GM18858 (cell line): Measurements from ENCODE around the gene SLC66A2.
"Not testable (repeated sequence)": the region's sequence is repeated elsewhere in the genome, so short reads cannot be mapped to it uniquely, and the experiment has no call there.

Source experiments
- ATAC-seq: cut with Tn5 transposase; IDR thresholded peaks from one replicate; pipeline ENCODE4 v1.9.1; 2021; ENCODE audit not compliant: unreplicated experiment

SLC66A2 gene

GRCh38 chr18:79971211-79971952, 19.9 kb upstream of the SLC66A2 start:
- ATAC-seq: no peak

- ATAC-seq: no peak
These were observed 19.1 kb upstream of the SLC66A2 start for GRCh38 chr18:79970419-79971133.

GRCh38 chr18:79965119-79965902, 13.9 kb upstream of the SLC66A2 start:
- no peak for ATAC-seq

- peak; percentile 67 for ATAC-seq
These were observed 13.1 kb upstream of the SLC66A2 start, which contains the start of gene HSBP1L1 for GRCh38 chr18:79964330-79965118. TSS of gene HSBP1L1 (plus strand) at chr18:79964643. CDS start at chr18:79964736, 93 bp downstream.

- ATAC-seq: no peak
These were observed 12.3 kb upstream of the SLC66A2 start for GRCh38 chr18:79963658-79964329.

GRCh38 chr18:79962835-79963657, 11.6 kb upstream of the SLC66A2 start:
- peak; percentile 65 for ATAC-seq

GRCh38 chr18:79962311-79962710, 10.9 kb upstream of the SLC66A2 start:
- no peak for ATAC-seq

GRCh38 chr18:79961527-79962291, 10.3 kb upstream of the SLC66A2 start:
- no peak for ATAC-seq

- ATAC-seq: no peak
These were observed 9.6 kb upstream of the SLC66A2 start for GRCh38 chr18:79960921-79961526.

- ATAC-seq: not testable (repeated sequence)
These were observed 8.8 kb upstream of the SLC66A2 start for GRCh38 chr18:79960161-79960801.

GRCh38 chr18:79958981-79959380, 7.5 kb upstream of the SLC66A2 start:
- ATAC-seq: no peak

- no peak for ATAC-seq
These were observed 4.8 kb upstream of the SLC66A2 start for GRCh38 chr18:79956276-79956675.

- ATAC-seq: no peak
These were observed 4.0 kb upstream of the SLC66A2 start for GRCh38 chr18:79955302-79956075.

- no peak for ATAC-seq
These were observed 3.3 kb upstream of the SLC66A2 start for GRCh38 chr18:79954791-79955190.

- no peak for ATAC-seq
These were observed 2.7 kb upstream of the SLC66A2 start for GRCh38 chr18:79953971-79954651.

- no peak for ATAC-seq
These were observed 1.6 kb upstream of the SLC66A2 start for GRCh38 chr18:79952996-79953559.
